ENCODE data around the gene NSD2. TPM values are rescaled to one million over a fixed set of nuclear protein-coding genes. Genes with fewer than 3 reads are reported as not detected.

Gene NSD2
- total RNA-seq, 2 donors from 2014 or later, result 18.8 to 35.4 TPM

GRCh38 chr4:1967512-1968149 lies 96.4 kb downstream of the NSD2 start:
- Histone ChIP-seq H3K27ac (no peak overlapping the region), H3K9me3 (no peaks in the 10 kb centered on the region), H3K27me3 (replicated peaks; ENCODE audit: insufficient read depth) (no peaks in the 10 kb centered on the region), H3K4me3 (no peak overlapping the region), H3K36me3 (peaks cover 3% of the 10 kb centered on the region), H3K4me1 (ENCODE audit: control insufficient read depth in 1 of 2, low read depth in 2 of 2) (no peaks in the 10 kb centered on the region)
- ATAC-seq (ENCODE audit: insufficient number of reproducible peaks, low FRiP score, low read depth) (no peak), DNase-seq (ENCODE audit: low spot score) (no peak)
- no peak for TF ChIP-seq CTCF (IDR thresholded peaks at IDR 0.05)

GRCh38 chr4:1968686-1969295 lies 97.6 kb downstream of the NSD2 start:
- TF ChIP-seq CTCF (IDR thresholded peaks at IDR 0.05), result no peak
- no peak for ATAC-seq (ENCODE audit: insufficient number of reproducible peaks, low FRiP score, low read depth)
- H3K4me1 ChIP-seq (ENCODE audit: control insufficient read depth in 1 of 2, low read depth in 2 of 2), result no peaks in the 10 kb centered on the region
- H3K27ac ChIP-seq, result no peak overlapping the region
- no peaks in the 10 kb centered on the region for H3K9me3 ChIP-seq
- H3K27me3 ChIP-seq (replicated peaks; ENCODE audit: insufficient read depth), result no peaks in the 10 kb centered on the region
- H3K36me3 ChIP-seq, result peaks cover 3% of the 10 kb centered on the region
- no peak overlapping the region for H3K4me3 ChIP-seq
- no peak for DNase-seq (ENCODE audit: low spot score)

GRCh38 chr4:1969928-1970723 lies 98.9 kb downstream of the NSD2 start:
- ATAC-seq (ENCODE audit: insufficient number of reproducible peaks, low FRiP score, low read depth), result no peak
- Histone ChIP-seq H3K4me3 (no peak overlapping the region), H3K4me1 (ENCODE audit: control insufficient read depth in 1 of 2, low read depth in 2 of 2) (no peaks in the 10 kb centered on the region), H3K9me3 (no peaks in the 10 kb centered on the region), H3K27ac (no peak overlapping the region), H3K27me3 (replicated peaks; ENCODE audit: insufficient read depth) (no peaks in the 10 kb centered on the region), H3K36me3 (peaks cover 11% of the 10 kb centered on the region)
- no peak for TF ChIP-seq CTCF (IDR thresholded peaks at IDR 0.05)
- DNase-seq (ENCODE audit: low spot score), result no peak

- no peak overlapping the region for H3K4me3 ChIP-seq
- TF ChIP-seq CTCF (IDR thresholded peaks at IDR 0.05), result no peak
- ATAC-seq (ENCODE audit: insufficient number of reproducible peaks, low FRiP score, low read depth), result no peak
- H3K27ac ChIP-seq, result no peak overlapping the region
- H3K4me1 ChIP-seq (ENCODE audit: control insufficient read depth in 1 of 2, low read depth in 2 of 2), result no peaks in the 10 kb centered on the region
- no peaks in the 10 kb centered on the region for H3K9me3 ChIP-seq
- DNase-seq (ENCODE audit: low spot score), result no peak
- peaks cover 18% of the 10 kb centered on the region for H3K36me3 ChIP-seq
- H3K27me3 ChIP-seq (replicated peaks; ENCODE audit: insufficient read depth), result no peaks in the 10 kb centered on the region
Measured at GRCh38 chr4:1970926-1971325, 99.7 kb downstream of the NSD2 start.

- no peak for DNase-seq (ENCODE audit: low spot score)
- no peaks in the 10 kb centered on the region for H3K27me3 ChIP-seq (replicated peaks; ENCODE audit: insufficient read depth)
- no peaks in the 10 kb centered on the region for H3K9me3 ChIP-seq
- H3K36me3 ChIP-seq, result peaks cover 25% of the 10 kb centered on the region
- no peak for ATAC-seq (ENCODE audit: insufficient number of reproducible peaks, low FRiP score, low read depth)
- no peaks in the 10 kb centered on the region for H3K4me1 ChIP-seq (ENCODE audit: control insufficient read depth in 1 of 2, low read depth in 2 of 2)
- no peak for TF ChIP-seq CTCF (IDR thresholded peaks at IDR 0.05)
- no peak overlapping the region for H3K4me3 ChIP-seq
- no peak overlapping the region for H3K27ac ChIP-seq
Measured at GRCh38 chr4:1971456-1972200, 100.4 kb downstream of the NSD2 start.
